LNCAP (cell line): ENCODE results near the gene ELFN1.

ENCODE experiments used
- CTCF ChIP-seq: fragments of 450-650 bp; IDR thresholded peaks from 2 replicates; pipeline ENCODE4 v1.5.1; 2017; ENCODE audit warnings: mild to moderate bottlenecking

Gene ELFN1

GRCh38 chr7:1721047-1721690 is 51.1 kb downstream of the ELFN1 start:
- no peak for TF ChIP-seq CTCF

GRCh38 chr7:1723254-1723653 is 53.2 kb downstream of the ELFN1 start:
- no peak for TF ChIP-seq CTCF

GRCh38 chr7:1724118-1724910 is 54.2 kb downstream of the ELFN1 start:
- TF ChIP-seq CTCF: no peak

- no peak for TF ChIP-seq CTCF
Observed at GRCh38 chr7:1725199-1725690, 55.2 kb downstream of the ELFN1 start.

GRCh38 chr7:1725766-1726630 is 55.9 kb downstream of the ELFN1 start:
- TF ChIP-seq CTCF: no peak

GRCh38 chr7:1727079-1727478 is 57.0 kb downstream of the ELFN1 start:
- TF ChIP-seq CTCF: no peak

- TF ChIP-seq CTCF: no peak
Observed at GRCh38 chr7:1727812-1728570, 57.9 kb downstream of the ELFN1 start.
